CD4-positive, alpha-beta T cell treated with Interferon alpha-2 for 1 hour (primary cell): ENCODE measurements around the gene MYO1B.

Experiments
- DNase-seq, 2 donors: peaks; one replicate each; pipeline ENCODE4 v3.0.0-alpha.2; 2020 to 2022

Gene MYO1B

GRCh38 chr2:191474464-191474863, 229.3 kb downstream of the MYO1B start:
- DNase-seq: no peak
